Stomach (tissue), 4 donors: ENCODE measurements around the gene FAM20C.

ENCODE experiments used
- EP300 ChIP-seq: sonication (generic); formaldehyde crosslinking; IDR thresholded peaks from one replicate; pipeline ENCODE4 v1.6.1; 2017; ENCODE audit warnings: antibody characterized with exemption
- POLR2AphosphoS5 ChIP-seq, 3 donors: sonication (generic); formaldehyde crosslinking; IDR thresholded peaks; one replicate each; pipeline ENCODE4 v1.6.1; 2016; ENCODE audit warnings: antibody characterized with exemption in 3 of 3
- TF ChIP-seq, protein P1 (sequence below), 7 experiments: fragments of 450-650 bp in 4 of 7; fragments of 200-600 bp in 3 of 7; sonication (generic) in 3 of 7; IDR thresholded peaks; one replicate each; pipeline ENCODE4 v1.5.1; 2016 to 2019; ENCODE audit warnings: antibody characterized with exemption in 7 of 7, control low read depth in 2 of 7, mild to moderate bottlenecking in 1 of 7

DNA sequence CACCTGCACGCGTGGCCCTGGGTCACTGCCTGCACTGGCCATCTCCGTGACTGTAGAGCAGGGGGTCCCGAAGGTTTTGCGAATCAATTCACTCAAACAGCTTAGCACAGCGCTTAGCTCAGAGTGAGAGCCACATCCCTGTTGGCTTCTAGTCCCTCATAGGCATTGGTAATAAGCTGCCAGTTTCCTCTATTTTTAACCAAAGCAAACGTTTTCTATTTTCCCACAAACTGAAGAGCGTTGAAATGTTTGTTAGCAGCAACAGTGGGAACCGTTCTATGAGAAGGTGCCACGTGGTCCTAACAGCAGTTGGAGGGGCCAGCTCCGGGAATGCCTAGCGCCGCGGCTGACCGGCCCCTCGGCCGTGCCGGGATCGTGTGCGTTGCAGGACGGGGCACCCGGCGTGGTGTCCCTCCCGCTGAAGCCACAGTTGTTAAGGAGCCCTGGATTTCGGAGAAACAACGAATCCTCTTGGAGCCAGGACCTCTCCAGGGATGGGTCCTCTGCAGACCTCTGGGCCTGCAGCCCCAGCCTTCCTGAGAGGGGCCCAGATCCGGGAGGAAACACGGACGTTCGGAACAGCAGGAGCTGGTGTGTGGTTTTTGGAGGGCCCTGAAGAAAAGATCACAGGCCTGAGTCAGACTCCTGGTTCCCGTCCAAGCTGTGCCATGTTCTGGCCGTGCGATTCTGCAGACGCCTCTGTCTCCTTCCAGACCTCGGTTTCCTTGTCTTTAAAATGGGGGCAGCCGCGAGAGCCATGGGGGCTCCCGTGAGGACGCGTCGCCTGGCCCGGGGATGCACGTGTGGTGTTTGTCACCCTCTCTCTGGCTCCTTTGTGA is 40.3 kb downstream of the FAM20C start:
- TF ChIP-seq, protein P1, sequence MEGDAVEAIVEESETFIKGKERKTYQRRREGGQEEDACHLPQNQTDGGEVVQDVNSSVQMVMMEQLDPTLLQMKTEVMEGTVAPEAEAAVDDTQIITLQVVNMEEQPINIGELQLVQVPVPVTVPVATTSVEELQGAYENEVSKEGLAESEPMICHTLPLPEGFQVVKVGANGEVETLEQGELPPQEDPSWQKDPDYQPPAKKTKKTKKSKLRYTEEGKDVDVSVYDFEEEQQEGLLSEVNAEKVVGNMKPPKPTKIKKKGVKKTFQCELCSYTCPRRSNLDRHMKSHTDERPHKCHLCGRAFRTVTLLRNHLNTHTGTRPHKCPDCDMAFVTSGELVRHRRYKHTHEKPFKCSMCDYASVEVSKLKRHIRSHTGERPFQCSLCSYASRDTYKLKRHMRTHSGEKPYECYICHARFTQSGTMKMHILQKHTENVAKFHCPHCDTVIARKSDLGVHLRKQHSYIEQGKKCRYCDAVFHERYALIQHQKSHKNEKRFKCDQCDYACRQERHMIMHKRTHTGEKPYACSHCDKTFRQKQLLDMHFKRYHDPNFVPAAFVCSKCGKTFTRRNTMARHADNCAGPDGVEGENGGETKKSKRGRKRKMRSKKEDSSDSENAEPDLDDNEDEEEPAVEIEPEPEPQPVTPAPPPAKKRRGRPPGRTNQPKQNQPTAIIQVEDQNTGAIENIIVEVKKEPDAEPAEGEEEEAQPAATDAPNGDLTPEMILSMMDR (IDR thresholded peaks at IDR 0.05): no peak
- TF ChIP-seq POLR2AphosphoS5 (IDR thresholded peaks at IDR 0.05): peak in 1 of 3 donors; percentile 4
- no peak for TF ChIP-seq EP300
